Measurements from ENCODE around the gene RAB2B.

The RAB2B gene

DNA sequence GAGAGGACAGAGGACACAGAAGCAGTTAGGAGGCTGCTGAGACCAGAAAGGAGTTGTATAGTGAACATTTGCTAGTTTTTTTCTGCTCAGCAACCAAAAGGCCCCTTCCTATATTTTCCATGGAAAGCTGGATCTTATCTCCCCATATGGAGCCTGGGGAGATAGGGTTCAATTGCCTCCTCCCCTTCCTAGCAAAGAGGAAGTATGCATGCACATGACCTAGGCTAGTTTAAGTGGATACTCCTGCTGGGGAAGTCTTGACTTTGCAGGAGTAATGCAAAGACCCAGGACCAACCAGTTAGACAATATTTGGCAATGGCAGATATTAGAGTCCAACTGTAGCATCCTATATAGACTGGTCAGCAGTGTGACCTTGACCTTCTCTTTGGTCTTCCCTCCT is 35.9 kb downstream of the RAB2B start:
- H3K27me3 ChIP-seq (ENCODE audit: insufficient read depth, poor library complexity, severe bottlenecking) = no peaks in the 10 kb centered on the region
- ATAC-seq (ENCODE audit: low read depth) (no peak), DNase-seq (ENCODE audit: low spot score) (no peak)
- TF ChIP-seq, protein P1, sequence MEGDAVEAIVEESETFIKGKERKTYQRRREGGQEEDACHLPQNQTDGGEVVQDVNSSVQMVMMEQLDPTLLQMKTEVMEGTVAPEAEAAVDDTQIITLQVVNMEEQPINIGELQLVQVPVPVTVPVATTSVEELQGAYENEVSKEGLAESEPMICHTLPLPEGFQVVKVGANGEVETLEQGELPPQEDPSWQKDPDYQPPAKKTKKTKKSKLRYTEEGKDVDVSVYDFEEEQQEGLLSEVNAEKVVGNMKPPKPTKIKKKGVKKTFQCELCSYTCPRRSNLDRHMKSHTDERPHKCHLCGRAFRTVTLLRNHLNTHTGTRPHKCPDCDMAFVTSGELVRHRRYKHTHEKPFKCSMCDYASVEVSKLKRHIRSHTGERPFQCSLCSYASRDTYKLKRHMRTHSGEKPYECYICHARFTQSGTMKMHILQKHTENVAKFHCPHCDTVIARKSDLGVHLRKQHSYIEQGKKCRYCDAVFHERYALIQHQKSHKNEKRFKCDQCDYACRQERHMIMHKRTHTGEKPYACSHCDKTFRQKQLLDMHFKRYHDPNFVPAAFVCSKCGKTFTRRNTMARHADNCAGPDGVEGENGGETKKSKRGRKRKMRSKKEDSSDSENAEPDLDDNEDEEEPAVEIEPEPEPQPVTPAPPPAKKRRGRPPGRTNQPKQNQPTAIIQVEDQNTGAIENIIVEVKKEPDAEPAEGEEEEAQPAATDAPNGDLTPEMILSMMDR (IDR thresholded peaks at IDR 0.05; ENCODE audit: poor library complexity, severe bottlenecking) = no peak
- no peaks in the 10 kb centered on the region for H3K9me3 ChIP-seq (ENCODE audit: severe bottlenecking)
- H3K27ac ChIP-seq (ENCODE audit: poor library complexity, severe bottlenecking) = no peak overlapping the region
- peaks cover 6% of the 10 kb centered on the region for H3K36me3 ChIP-seq (ENCODE audit: low read depth)
- peaks cover 9% of the 10 kb centered on the region for H3K4me1 ChIP-seq (ENCODE audit: insufficient read depth, poor library complexity, severe bottlenecking)
- H3K4me3 ChIP-seq (ENCODE audit: severe bottlenecking) = no peak overlapping the region

DNA sequence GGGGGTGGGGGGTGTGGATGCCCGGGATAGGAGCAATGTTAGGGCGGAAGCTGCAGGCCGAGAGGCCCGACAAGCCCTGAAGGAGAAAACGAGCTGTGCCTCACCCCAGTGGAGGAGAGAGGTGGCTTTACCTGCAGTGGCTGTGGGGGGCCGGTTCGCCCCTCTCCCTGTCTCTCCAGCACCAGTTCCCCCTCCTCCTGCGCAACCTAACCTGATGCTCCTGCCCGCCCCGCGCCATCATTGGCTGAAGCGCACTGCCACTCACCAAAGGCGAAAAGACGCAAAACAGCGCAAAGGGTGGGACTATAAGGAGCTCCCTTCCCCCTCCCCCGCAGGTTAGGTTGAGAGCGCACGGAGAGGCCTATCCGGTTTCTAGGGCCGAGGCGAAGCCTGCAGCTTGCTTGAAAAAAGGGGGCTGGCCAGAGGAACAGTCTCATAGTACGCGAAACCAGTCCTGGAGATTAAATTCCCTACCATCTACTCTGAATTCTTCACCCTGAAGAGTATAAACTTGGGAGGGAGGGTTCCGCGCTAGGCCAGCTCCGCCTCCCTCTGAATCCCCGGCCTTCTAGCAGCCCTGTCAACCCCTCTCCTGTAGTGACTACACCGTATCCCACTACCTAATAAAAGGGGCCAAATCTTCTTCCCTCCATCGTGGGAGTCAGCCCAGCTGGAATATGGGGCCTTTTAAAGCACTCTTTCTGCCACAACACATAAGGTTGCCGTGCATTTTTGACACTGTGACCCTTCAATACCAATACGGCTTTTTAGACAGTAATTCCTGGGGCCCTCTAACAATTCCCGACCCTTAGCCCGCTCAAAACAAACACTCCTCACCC is 39.5 kb downstream of the RAB2B start:
- ATAC-seq (ENCODE audit: low read depth) (peak; percentile 98), DNase-seq (ENCODE audit: low spot score) (peak; percentile 100)
- Histone ChIP-seq H3K4me3 (ENCODE audit: severe bottlenecking) (peak overlapping the region; percentile 60), H3K36me3 (ENCODE audit: low read depth) (peaks cover 35% of the 10 kb centered on the region), H3K27ac (ENCODE audit: poor library complexity, severe bottlenecking) (peak overlapping the region; percentile 64), H3K9me3 (ENCODE audit: severe bottlenecking) (no peaks in the 10 kb centered on the region), H3K4me1 (ENCODE audit: insufficient read depth, poor library complexity, severe bottlenecking) (peaks cover 15% of the 10 kb centered on the region), H3K27me3 (ENCODE audit: insufficient read depth, poor library complexity, severe bottlenecking) (no peaks in the 10 kb centered on the region)
- TF ChIP-seq, protein P1 (IDR thresholded peaks at IDR 0.05; ENCODE audit: poor library complexity, severe bottlenecking) = no peak

DNA sequence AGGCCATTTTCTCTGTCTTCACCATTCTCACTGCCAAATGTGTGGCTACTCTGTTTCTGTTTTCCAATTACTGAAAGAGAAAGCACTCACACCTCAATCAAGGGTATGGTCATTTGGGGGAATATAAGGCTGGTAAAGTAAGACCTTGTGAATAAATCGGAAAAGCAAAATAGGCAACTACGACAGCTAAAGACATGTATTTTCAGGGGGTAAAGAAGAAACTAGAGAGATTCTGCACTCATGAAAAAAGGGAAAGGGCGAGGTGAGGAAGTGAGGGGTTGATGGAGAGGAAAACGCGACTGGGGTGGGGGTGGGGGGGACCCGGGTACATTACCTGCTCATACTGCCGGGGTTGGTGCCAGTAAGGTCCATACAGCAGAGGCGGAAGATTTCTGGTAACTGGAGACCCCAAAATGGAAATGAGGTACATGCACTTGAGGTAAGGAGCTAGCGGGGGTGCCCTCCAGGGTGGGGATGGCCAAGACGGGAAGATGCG is 40.1 kb downstream of the RAB2B start:
- Histone ChIP-seq H3K36me3 (ENCODE audit: low read depth) (peaks cover 42% of the 10 kb centered on the region), H3K27me3 (ENCODE audit: insufficient read depth, poor library complexity, severe bottlenecking) (no peaks in the 10 kb centered on the region), H3K4me1 (ENCODE audit: insufficient read depth, poor library complexity, severe bottlenecking) (peaks cover 15% of the 10 kb centered on the region), H3K27ac (ENCODE audit: poor library complexity, severe bottlenecking) (peak overlapping the region; percentile 64), H3K4me3 (ENCODE audit: severe bottlenecking) (peak overlapping the region; percentile 60), H3K9me3 (ENCODE audit: severe bottlenecking) (no peaks in the 10 kb centered on the region)
- ATAC-seq (ENCODE audit: low read depth) (no peak), DNase-seq (ENCODE audit: low spot score) (no peak)
- TF ChIP-seq, protein P1 (IDR thresholded peaks at IDR 0.05; ENCODE audit: poor library complexity, severe bottlenecking) = no peak

DNA sequence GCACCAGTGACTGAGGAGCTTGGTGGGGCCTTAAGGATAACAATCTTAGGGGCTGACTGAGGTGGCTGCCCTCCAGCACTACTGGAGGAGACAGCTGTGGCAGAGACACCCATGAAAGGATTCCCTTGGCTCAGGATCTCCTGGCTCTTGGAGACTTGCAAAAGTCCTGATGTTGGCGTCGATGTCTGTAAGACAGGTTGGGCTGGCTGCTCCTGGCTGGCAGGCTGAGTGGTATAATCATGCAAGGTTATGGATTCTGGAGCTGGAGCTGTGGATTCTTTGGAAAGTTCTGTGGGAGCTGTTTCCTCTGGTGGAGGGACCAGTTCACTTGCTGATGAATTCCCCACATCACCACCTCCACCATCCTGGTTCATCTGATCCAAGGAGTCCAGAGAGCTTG is 45.6 kb downstream of the RAB2B start:
- Histone ChIP-seq H3K27me3 (ENCODE audit: insufficient read depth, poor library complexity, severe bottlenecking) (no peaks in the 10 kb centered on the region), H3K36me3 (ENCODE audit: low read depth) (peaks cover 87% of the 10 kb centered on the region), H3K4me3 (ENCODE audit: severe bottlenecking) (no peak overlapping the region), H3K27ac (ENCODE audit: poor library complexity, severe bottlenecking) (no peak overlapping the region), H3K9me3 (ENCODE audit: severe bottlenecking) (no peaks in the 10 kb centered on the region), H3K4me1 (ENCODE audit: insufficient read depth, poor library complexity, severe bottlenecking) (peaks cover 8% of the 10 kb centered on the region)
- ATAC-seq (ENCODE audit: low read depth) = no peak
- TF ChIP-seq, protein P1 (IDR thresholded peaks at IDR 0.05; ENCODE audit: poor library complexity, severe bottlenecking) = no peak
- DNase-seq (ENCODE audit: low spot score) = no peak

DNA sequence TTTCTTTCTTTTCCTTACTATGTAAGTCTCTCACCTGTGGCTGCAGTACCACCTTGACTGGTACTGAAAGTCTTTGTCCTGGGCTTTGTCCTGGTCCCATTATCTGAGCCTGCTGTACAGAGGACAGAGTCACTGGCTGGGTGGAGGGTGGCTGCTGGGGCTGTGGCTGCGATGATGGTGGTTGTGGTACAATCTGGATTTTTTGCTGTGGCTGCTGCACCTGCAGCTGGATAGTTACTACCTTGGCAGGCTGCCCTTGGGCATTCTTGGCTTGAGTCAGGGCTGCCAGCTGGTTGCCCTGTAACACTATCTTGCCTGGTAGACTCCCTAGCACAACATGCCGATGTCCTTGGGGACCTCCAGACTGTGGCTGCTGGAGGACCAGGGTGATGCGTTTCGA is 47.8 kb downstream of the RAB2B start:
- TF ChIP-seq, protein P1 (IDR thresholded peaks at IDR 0.05; ENCODE audit: poor library complexity, severe bottlenecking) = no peak
- H3K36me3 ChIP-seq (ENCODE audit: low read depth) = peaks cover 89% of the 10 kb centered on the region
- H3K27me3 ChIP-seq (ENCODE audit: insufficient read depth, poor library complexity, severe bottlenecking) = no peaks in the 10 kb centered on the region
- DNase-seq (ENCODE audit: low spot score) (no peak), ATAC-seq (ENCODE audit: low read depth) (no peak)
- H3K9me3 ChIP-seq (ENCODE audit: severe bottlenecking) = no peaks in the 10 kb centered on the region
- no peak overlapping the region for H3K27ac ChIP-seq (ENCODE audit: poor library complexity, severe bottlenecking)
- H3K4me1 ChIP-seq (ENCODE audit: insufficient read depth, poor library complexity, severe bottlenecking) = no peaks in the 10 kb centered on the region
- no peak overlapping the region for H3K4me3 ChIP-seq (ENCODE audit: severe bottlenecking)

Measured in RWPE2 (cell line).